CD14-positive monocyte (primary cell): ENCODE measurements around the gene TBXT. TPM values are rescaled to one million over a fixed set of nuclear protein-coding genes. Genes with fewer than 3 reads are reported as not detected.

Experiments used
- DNase-seq, 3 donors: peaks; one replicate each; pipeline ENCODE4 v3.0.0-alpha.2; 2011 to 2022
- H2AFZ ChIP-seq: 2 replicates; pipeline ENCODE4 v1.6.0; 2012; ENCODE audit warnings: mild to moderate bottlenecking, low read depth, low read length, inconsistent platforms; ENCODE audit not compliant: insufficient read depth, poor library complexity, severe bottlenecking
- H3K27ac ChIP-seq, 2 donors: 1 replicate in 1 of 2; 2 replicates in 1 of 2; pipeline ENCODE4 v1.5.1; 2012 to 2013; ENCODE audit warnings: low read length in 2 of 2, control low read depth in 1 of 2, inconsistent platforms in 1 of 2, low read depth in 1 of 2, mild to moderate bottlenecking in 1 of 2
- H3K27me3 ChIP-seq, 2 donors: one replicate each; pipeline versions ENCODE4 v1.6.0 to v1.6.1; 2011 to 2013; ENCODE audit warnings: low read length in 2 of 2; ENCODE audit not compliant: control insufficient read depth in 2 of 2, insufficient read depth in 2 of 2
- H3K36me3 ChIP-seq, 2 donors: replicated peaks in 1 of 2; 1 replicate in 1 of 2; 2 replicates in 1 of 2; pipeline versions ENCODE4 v1.5.1 to v1.6.1; 2012 to 2013; ENCODE audit warnings: low read length in 2 of 2, control low read depth in 1 of 2, inconsistent platforms in 1 of 2, mild to moderate bottlenecking in 1 of 2; ENCODE audit not compliant: insufficient read depth in 2 of 2, control insufficient read depth in 1 of 2
- H3K4me1 ChIP-seq, 2 donors: 1 replicate in 1 of 2; 2 replicates in 1 of 2; pipeline versions ENCODE4 v1.5.1 to v1.6.1; 2012 to 2013; ENCODE audit warnings: low read length in 2 of 2, control low read depth in 1 of 2, inconsistent platforms in 1 of 2, mild to moderate bottlenecking in 1 of 2, moderate library complexity in 1 of 2; ENCODE audit not compliant: insufficient read depth in 2 of 2, control insufficient read depth in 1 of 2
- H3K4me2 ChIP-seq: replicated peaks from 2 replicates; pipeline ENCODE3; 2012; ENCODE audit warnings: low read length, moderate library complexity, mild to moderate bottlenecking; ENCODE audit not compliant: poor library complexity, severe bottlenecking; ENCODE audit errors: extremely low read depth
- H3K4me3 ChIP-seq, 3 experiments: fragments of 200-600 bp in 1 of 3; sonication (generic) in 1 of 3; replicated peaks in 1 of 3; 1 replicate in 2 of 3; 2 replicates in 1 of 3; pipeline ENCODE4 v1.5.1; 2011 to 2013; ENCODE audit warnings: low read length in 3 of 3, mild to moderate bottlenecking in 3 of 3, control low read depth in 2 of 3, low read depth in 2 of 3, inconsistent platforms in 1 of 3, moderate library complexity in 1 of 3
- H3K79me2 ChIP-seq: 2 replicates; pipeline ENCODE4 v1.6.0; 2012; ENCODE audit warnings: mild to moderate bottlenecking, control low read depth, inconsistent platforms, low read length, moderate library complexity; ENCODE audit not compliant: insufficient read depth
- H3K9ac ChIP-seq: 2 replicates; pipeline ENCODE4 v1.6.0; 2017; ENCODE audit warnings: low read length, mild to moderate bottlenecking; ENCODE audit not compliant: insufficient read depth, poor library complexity, severe bottlenecking
- H3K9me3 ChIP-seq, 2 donors: replicated peaks in 1 of 2; 1 replicate in 1 of 2; 2 replicates in 1 of 2; pipeline versions ENCODE4 v1.5.1 to v1.6.1; 2012 to 2013; ENCODE audit warnings: low read length in 2 of 2, control low read depth in 1 of 2; ENCODE audit not compliant: control insufficient read depth in 1 of 2, insufficient read depth in 1 of 2
- H4K20me1 ChIP-seq: 2 replicates; pipeline ENCODE4 v1.6.0; 2012; ENCODE audit warnings: mild to moderate bottlenecking, low read length, control low read depth, moderate library complexity; ENCODE audit not compliant: insufficient read depth
- H3K27ac Mint-ChIP-seq, 7 donors: one replicate each; pipeline ENCODE4 v1.8.0; 2020; ENCODE audit warnings: mild to moderate bottlenecking in 7 of 7, mixed read lengths in 7 of 7, moderate library complexity in 6 of 7, inconsistent platforms in 2 of 7
- H3K27me3 Mint-ChIP-seq, 3 donors: one replicate each; pipeline ENCODE4 v1.8.0; 2021 to 2022; ENCODE audit warnings: low read depth in 3 of 3, mild to moderate bottlenecking in 3 of 3, mixed read lengths in 3 of 3, moderate library complexity in 3 of 3, inconsistent platforms in 1 of 3
- H3K36me3 Mint-ChIP-seq, 2 donors: one replicate each; pipeline ENCODE4 v1.8.0; 2020; ENCODE audit warnings: mixed read lengths in 2 of 2, inconsistent platforms in 1 of 2, mild to moderate bottlenecking in 1 of 2
- H3K4me1 Mint-ChIP-seq: one replicate; pipeline ENCODE4 v1.8.0; 2020; ENCODE audit warnings: mild to moderate bottlenecking, mixed read lengths
- H3K4me3 Mint-ChIP-seq, 2 donors: one replicate each; pipeline ENCODE4 v1.8.0; 2020; ENCODE audit warnings: mild to moderate bottlenecking in 2 of 2, mixed read lengths in 2 of 2, moderate library complexity in 1 of 2
- H3K9me3 Mint-ChIP-seq, 7 donors: one replicate each; pipeline ENCODE4 v1.8.0; 2020 to 2022; ENCODE audit warnings: mixed read lengths in 7 of 7, mild to moderate bottlenecking in 6 of 7, moderate library complexity in 6 of 7, inconsistent platforms in 2 of 7
- CTCF ChIP-seq: fragments of 200-600 bp; IDR thresholded peaks from one replicate; pipeline ENCODE4 v1.8.0; 2022; ENCODE audit warnings: antibody characterized with exemption, mild to moderate bottlenecking
- WGBS: methylation state at CpG from one replicate; pipeline ENCODE4 v1.1.5; 2013; ENCODE audit warnings: missing lambda C conversion rate; ENCODE audit not compliant: insufficient coverage; 5-methylcytosine and 5-hydroxymethylcytosine counted together
- intact Hi-C, 2 donors: fragments of 100-400 bp; cut with micrococcal nuclease; formaldehyde crosslinking; loops; one replicate each; pipeline versions ENCODE4 v1.15.0 to v1.15.1; 2023
- polyA plus RNA-seq, 3 donors: library from polyadenylated mRNA; depleted of rRNA in 1 of 3; unstranded in 2 of 3; stranded (reverse) in 1 of 3; fragments of 300-500 nt in 2 of 3; fragments of >200 nt in 1 of 3; fragmentation: Illumina TruSeq in 2 of 3; gene quantifications; 1 replicate in 2 of 3; 2 replicates in 1 of 3; pipeline ENCODE4 v1.2.3, GENCODE V29; 2012 to 2021

TBXT gene
- polyA plus RNA-seq, 3 donors: not detected

DNA sequence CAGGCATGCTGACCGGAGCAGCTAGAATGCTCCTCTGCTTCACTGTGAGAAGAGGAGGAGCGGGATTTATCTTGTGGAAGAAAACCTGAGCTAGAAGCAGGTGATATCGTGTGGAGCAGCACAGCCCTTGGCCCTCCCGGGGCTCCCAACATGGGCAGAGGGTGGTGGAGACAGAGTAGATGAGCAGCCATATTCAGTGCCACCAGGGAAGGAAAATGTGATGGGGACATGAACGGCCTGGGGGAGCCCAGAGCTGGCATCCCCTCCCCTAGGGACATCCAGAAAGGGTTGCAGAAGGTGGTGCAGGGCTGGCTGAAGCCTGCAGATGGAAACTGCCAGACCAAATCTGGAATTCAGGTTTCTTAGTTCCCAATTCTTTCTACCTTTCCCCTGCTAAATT, 24.9 kb upstream of the TBXT start:
- H3K36me3 Mint-ChIP-seq: no peaks in the 10 kb centered on the region
- Histone ChIP-seq H3K4me3 (no peak overlapping the region), H4K20me1 (no peaks in the 10 kb centered on the region), H3K4me2 (no peak overlapping the region), H3K27me3 (no peaks in the 10 kb centered on the region), H3K27ac (no peak overlapping the region), H3K9me3 (no peaks in the 10 kb centered on the region), H3K9ac (no peak overlapping the region), H2AFZ (no peak overlapping the region), H3K4me1 (peaks cover 15% of the 10 kb centered on the region in 2 donors), H3K36me3 (no peaks in the 10 kb centered on the region), H3K79me2 (no peaks in the 10 kb centered on the region)
- TF ChIP-seq CTCF: no peak
- peaks cover 0 to 7% (median 2%) of the 10 kb centered on the region in 7 donors for H3K9me3 Mint-ChIP-seq
- WGBS: 92% methylated on average over 3 of the region's 5 CpGs
- H3K4me1 Mint-ChIP-seq: peaks cover 14% of the 10 kb centered on the region
- no peak for DNase-seq
- H3K4me3 Mint-ChIP-seq: no peak overlapping the region
- H3K27ac Mint-ChIP-seq: peak overlapping the region in 1 of 7 donors; percentile 46
- intact Hi-C loops: no loop called here
- H3K27me3 Mint-ChIP-seq: peaks cover 1 to 13% (median 3%) of the 10 kb centered on the region in 3 donors

GRCh38 chr6:166192136-166192535, 24.5 kb upstream of the TBXT start:
- Mint-ChIP-seq H3K4me3 (no peak overlapping the region), H3K36me3 (no peaks in the 10 kb centered on the region), H3K27ac (peak overlapping the region in 1 of 7 donors; percentile 46), H3K27me3 (peaks cover 1 to 10% (median 2%) of the 10 kb centered on the region in 3 donors), H3K9me3 (peaks cover 0 to 7% (median 3%) of the 10 kb centered on the region in 7 donors), H3K4me1 (peaks cover 14% of the 10 kb centered on the region)
- Histone ChIP-seq H3K9ac (no peak overlapping the region), H2AFZ (no peak overlapping the region), H3K4me2 (no peak overlapping the region), H3K27ac (no peak overlapping the region), H3K4me3 (no peak overlapping the region), H3K4me1 (peaks cover 15% of the 10 kb centered on the region in 2 donors), H3K79me2 (no peaks in the 10 kb centered on the region), H3K9me3 (no peaks in the 10 kb centered on the region), H4K20me1 (no peaks in the 10 kb centered on the region), H3K27me3 (no peaks in the 10 kb centered on the region), H3K36me3 (no peaks in the 10 kb centered on the region)
- intact Hi-C loops: no loop called here
- 93% methylated on average over 2 of the region's 10 CpGs for WGBS
- no peak for DNase-seq
- no peak for TF ChIP-seq CTCF
